GM12878 (cell line): Measurements from ENCODE around the gene ERLEC1. TPM values are rescaled to one million over a fixed set of nuclear protein-coding genes. Genes with fewer than 3 reads are reported as not detected.

Experiments
- ATAC-seq: fragments of 200-7000 bp; cut with Tn5 transposase; 3 replicates; pipeline ENCODE4 v1.9.1; 2020; ENCODE audit warnings: mild to moderate bottlenecking, moderate library complexity
- BruUV-seq: library from RNA; stranded (reverse); fragments of 400-500 nt; replicated peaks from 2 replicates; lab custom pipeline; 2021; lab: Mats Ljungman, UMichigan
- CTCF ChIA-PET: fragments of 300-600 bp; sonication (Branson Sonifier 250); formaldehyde crosslinking; extraction: SDS; loops from one replicate; lab custom pipeline; 2021; ENCODE audit warnings: inconsistent platforms; lab: Yijun Ruan, JAX
- POLR2A ChIA-PET: fragments of 350-600 bp; formaldehyde crosslinking; extraction: SDS; loops from one replicate; lab custom pipeline; 2021; ENCODE audit warnings: inconsistent platforms; lab: Charles Lee
- RAD21 ChIA-PET: fragments of 300-600 bp; sonication (Branson Sonifier 250); formaldehyde crosslinking; loops from one replicate; lab custom pipeline; 2023; ENCODE audit warnings: antibody characterized with exemption; ENCODE audit not compliant: unreplicated experiment; lab: Charles Lee
- SMC1A ChIA-PET: fragments of 300-600 bp; sonication (Branson Sonifier 250); formaldehyde crosslinking; loops from one replicate; lab custom pipeline; 2023; ENCODE audit not compliant: unreplicated experiment, uncharacterized antibody; lab: Charles Lee
- DNase-seq: peaks from one replicate; pipeline ENCODE4 v3.0.0-alpha.2; 2011; ENCODE audit warnings: low read depth, low spot score
- FAIRE-seq: peaks from 3 replicates; lab custom pipeline; 2011; peaks lifted over from hg19 to GRCh38; lab: Jason Lieb, UNC
- H2AFZ ChIP-seq: 2 replicates; pipeline ENCODE4 v1.6.0; 2011; ENCODE audit warnings: low read depth, low read length, control low read depth; ENCODE audit not compliant: control insufficient read depth
- H3K27ac ChIP-seq: 2 replicates; pipeline ENCODE4 v1.5.1; 2011; ENCODE audit warnings: control low read depth; ENCODE audit not compliant: control insufficient read depth, insufficient read depth
- H3K27me3 ChIP-seq, 2 experiments: replicated peaks in 1 of 2; 2 replicates each; pipeline versions ENCODE4 v1.6.0 to v1.6.1; 2011; ENCODE audit warnings: low read length in 1 of 2; ENCODE audit not compliant: control insufficient read depth in 2 of 2, insufficient read depth in 2 of 2
- H3K36me3 ChIP-seq, 2 experiments: 2 replicates each; pipeline ENCODE4 v1.5.1; 2011; ENCODE audit warnings: low read length in 1 of 2; ENCODE audit not compliant: control insufficient read depth in 2 of 2, insufficient read depth in 2 of 2
- H3K4me1 ChIP-seq: 2 replicates; pipeline ENCODE4 v1.6.1; 2011; ENCODE audit warnings: mild to moderate bottlenecking, low read length, moderate library complexity, mixed read lengths; ENCODE audit not compliant: control insufficient read depth, insufficient read depth
- H3K4me2 ChIP-seq: 2 replicates; pipeline ENCODE4 v1.6.0; 2011; ENCODE audit warnings: control low read depth; ENCODE audit not compliant: control insufficient read depth, insufficient read depth
- H3K4me3 ChIP-seq: fragments of 200-600 bp; sonication (generic); 2 replicates; pipeline ENCODE4 v1.5.1; 2016
- H3K79me2 ChIP-seq: 2 replicates; pipeline ENCODE4 v1.6.0; 2011; ENCODE audit warnings: low read length; ENCODE audit not compliant: control insufficient read depth, insufficient read depth
- H3K9ac ChIP-seq: 2 replicates; pipeline ENCODE4 v1.8.0; 2011; ENCODE audit warnings: low read length, control low read depth, mixed read lengths; ENCODE audit not compliant: control insufficient read depth, insufficient read depth
- H3K9me3 ChIP-seq: replicated peaks from 3 replicates; pipeline ENCODE4 v1.5.1; 2011; ENCODE audit warnings: mild to moderate bottlenecking, low read length; ENCODE audit not compliant: control insufficient read depth, insufficient read depth
- H4K20me1 ChIP-seq: 2 replicates; pipeline ENCODE4 v1.6.0; 2011; ENCODE audit not compliant: control insufficient read depth, insufficient read depth
- MLLT1 ChIP-seq: fragments of 450-650 bp; IDR thresholded peaks from 2 replicates; pipeline ENCODE4 v1.6.1; 2016; ENCODE audit warnings: mild to moderate bottlenecking
- NFYA ChIP-seq: IDR thresholded peaks from 2 replicates; pipeline ENCODE4 v1.6.1; 2011; ENCODE audit warnings: low read depth, mild to moderate bottlenecking, low read length, improper control_type of control experiment, borderline replicate concordance
- PAX8 ChIP-seq: fragments of 450-650 bp; IDR thresholded peaks from 2 replicates; pipeline ENCODE4 v1.6.1; 2017; ENCODE audit warnings: mild to moderate bottlenecking, moderate library complexity
- RCOR1 ChIP-seq: conservative IDR thresholded peaks from 2 replicates; pipeline ENCODE4 v1.6.1; 2012; ENCODE audit warnings: low read depth, low read length, improper control_type of control experiment
- SKIL ChIP-seq: fragments of 450-650 bp; IDR thresholded peaks from 2 replicates; pipeline ENCODE4 v1.6.1; 2017; ENCODE audit warnings: mild to moderate bottlenecking, low read depth, inconsistent platforms; ENCODE audit not compliant: poor library complexity, severe bottlenecking
- SPI1 ChIP-seq: IDR thresholded peaks from 2 replicates; pipeline ENCODE4 v1.6.1; 2011; ENCODE audit warnings: low read depth, mild to moderate bottlenecking, low read length, moderate library complexity, borderline replicate concordance; ENCODE audit not compliant: insufficient read depth
- SREBF2 ChIP-seq: IDR thresholded peaks from 2 replicates; pipeline ENCODE4 v1.6.1; 2012; ENCODE audit warnings: mild to moderate bottlenecking, low read length
- WRNIP1 ChIP-seq: IDR thresholded peaks from 2 replicates; pipeline ENCODE4 v1.6.1; 2011; ENCODE audit warnings: low read depth, low read length, improper control_type of control experiment, borderline replicate concordance
- WGBS: methylation state at CpG from one replicate; pipeline ENCODE4 v1.1.6; 2016; ENCODE audit warnings: low lambda C conversion rate; ENCODE audit not compliant: insufficient replicate concordance, insufficient coverage; ENCODE audit errors: missing lambda C conversion rate; 5-methylcytosine and 5-hydroxymethylcytosine counted together
- in situ Hi-C: fragments of 300-500 bp; cut with MboI; formaldehyde crosslinking; loops from 9 replicates; pipeline ENCODE4 v1.14.3; 2018; ENCODE audit warnings: mixed read lengths
- intact Hi-C: fragments of 100-400 bp; cut with micrococcal nuclease; formaldehyde crosslinking; loops from one replicate; pipeline ENCODE4 v1.14.2; 2022; ENCODE audit not compliant: unreplicated experiment
- polyA plus RNA-seq, 11 experiments: library from polyadenylated mRNA; depleted of rRNA in 4 of 11; unstranded in 6 of 11; stranded (reverse) in 5 of 11; fragments of >200 nt; fragmentation: Nextera tagmentation in 4 of 11; fragmentation: Illumina TruSeq in 1 of 11; extraction: Ambion mirVana in 4 of 11; extraction: Trizol in 1 of 11; gene quantifications; 1 replicate in 1 of 11; 2 replicates in 10 of 11; pipeline versions ENCODE4 v1.2.1 to v1.2.3, GENCODE V29; 2011 to 2016; ENCODE audit warnings: inconsistent platforms in 2 of 11, missing spikeins in 2 of 11, low read depth in 1 of 11
- total RNA-seq, 4 experiments: library from RNA; depleted of rRNA in 3 of 4; stranded (reverse); fragments of >200 nt in 3 of 4; fragmentation: Illumina TruSeq in 1 of 4; extraction: Trizol in 1 of 4; gene quantifications; 2 replicates each; pipeline versions ENCODE4 v1.2.1 to v1.2.3, GENCODE V29; 2013 to 2021
- TF ChIP-seq, protein P1 (sequence below): fragments of 450-650 bp; IDR thresholded peaks from 2 replicates; pipeline ENCODE4 v1.6.1; 2016; ENCODE audit warnings: mild to moderate bottlenecking

The ERLEC1 gene
- total and polyA plus RNA-seq, 10 of the 15 experiments (the other 5 are each of a cell fraction or from before 2014, with no cell fraction given) = 14.1 to 52.2 (median 30.0) TPM

DNA sequence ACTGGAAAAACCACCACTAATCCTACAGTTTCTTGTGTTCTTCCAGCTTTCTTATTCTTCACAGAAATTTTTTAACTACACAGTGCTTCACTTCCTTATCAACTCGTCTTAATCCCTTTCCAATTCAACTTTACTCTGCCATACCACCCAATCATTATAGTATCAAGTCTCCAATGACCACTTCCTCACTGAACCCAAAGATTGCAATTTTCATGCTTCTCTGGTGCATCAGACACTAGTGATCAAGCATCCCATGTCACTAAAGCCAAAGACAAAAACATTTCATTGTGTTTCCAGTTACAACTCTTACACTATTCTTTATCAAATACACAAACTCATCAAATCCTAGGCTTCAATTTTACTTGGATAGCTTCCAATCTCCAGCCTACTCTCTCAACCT is 9.7 kb upstream of the ERLEC1 start:
- Histone ChIP-seq H3K27ac (no peak overlapping the region), H3K9me3 (no peaks in the 10 kb centered on the region; the same call in 2 of the 3 replicates), H3K79me2 (peaks cover 27% of the 10 kb centered on the region), H2AFZ (no peak overlapping the region), H4K20me1 (no peaks in the 10 kb centered on the region), H3K27me3 (no peaks in the 10 kb centered on the region), H3K4me3 (no peak overlapping the region), H3K9ac (no peak overlapping the region), H3K4me1 (no peaks in the 10 kb centered on the region), H3K4me2 (no peak overlapping the region), H3K36me3 (peaks cover 0 to 7% of the 10 kb centered on the region in 2 experiments; a peak in 3 of 4 replicates)
- intact Hi-C loops = no loop called here
- WGBS = 0% methylated on average over 1 of the region's 1 CpG
- FAIRE-seq (peak; percentile 68), ATAC-seq (peak; percentile 38), DNase-seq (no peak)
- BruUV-seq = no TSS peak
- ChIA-PET SMC1A (interaction anchor here (0.9 to 1.9 kb wide), 4 partner anchors 9 to 183 kb away, joined by 3 to 6 read pairs (median 4); partner anchors contain the start of gene CHAC2), CTCF (interaction anchor here (0.5 to 2.7 kb wide), 4 partner anchors 9 to 1875 kb away, joined by 3 to 12 read pairs (median 4); partner anchors contain the start of genes ASB3 and CHAC2), RAD21 (interaction anchor here (1.5 kb wide), 1 partner anchor 9 kb away, joined by 3 read pairs; the partner anchor contains the start of genes ASB3 and ERLEC1), POLR2A (interaction anchor here (0.6 to 2.4 kb wide), 3 partner anchors 10 to 1829 kb away, joined by 5 to 15 read pairs (median 7); partner anchors contain the start of gene CHAC2)
- in situ Hi-C loops = no loop called here
- TF ChIP-seq SPI1 (peak; percentile 52; the same call in 1 of the 2 replicates), NFYA (no peak)

GRCh38 chr2:53778536-53779162 is 8.2 kb upstream of the ERLEC1 start:
- H3K79me2 ChIP-seq = peaks cover 40% of the 10 kb centered on the region
- H3K4me2 ChIP-seq = no peak overlapping the region
- no peak overlapping the region for H3K4me3 ChIP-seq
- no TSS peak for BruUV-seq
- ChIA-PET CTCF (no interaction called here), POLR2A (no interaction called here), RAD21 (no interaction called here), SMC1A (interaction anchor here (6.5 kb wide), 1 partner anchor 9 kb away, joined by 44 read pairs; the partner anchor contains the start of gene CHAC2)
- H3K27me3 ChIP-seq = no peaks in the 10 kb centered on the region
- DNase-seq (no peak), FAIRE-seq (no peak), ATAC-seq (no peak)
- peaks cover 0 to 9% of the 10 kb centered on the region in 2 experiments; a peak in 3 of 4 replicates for H3K36me3 ChIP-seq
- H3K9me3 ChIP-seq = no peaks in the 10 kb centered on the region; the same call in 2 of the 3 replicates
- no peaks in the 10 kb centered on the region for H4K20me1 ChIP-seq
- H3K27ac ChIP-seq = no peak overlapping the region
- WGBS = 78% methylated on average over 5 of the region's 5 CpGs
- H3K4me1 ChIP-seq = no peaks in the 10 kb centered on the region
- in situ Hi-C loops = no loop called here
- no peak overlapping the region for H2AFZ ChIP-seq
- no peak overlapping the region for H3K9ac ChIP-seq
- intact Hi-C loops = no loop called here
- no peak for TF ChIP-seq PAX8
- TF ChIP-seq WRNIP1 = no peak
- no peak for TF ChIP-seq MLLT1
- no peak for TF ChIP-seq SREBF2
- no peak for TF ChIP-seq SPI1
- TF ChIP-seq, protein P1, sequence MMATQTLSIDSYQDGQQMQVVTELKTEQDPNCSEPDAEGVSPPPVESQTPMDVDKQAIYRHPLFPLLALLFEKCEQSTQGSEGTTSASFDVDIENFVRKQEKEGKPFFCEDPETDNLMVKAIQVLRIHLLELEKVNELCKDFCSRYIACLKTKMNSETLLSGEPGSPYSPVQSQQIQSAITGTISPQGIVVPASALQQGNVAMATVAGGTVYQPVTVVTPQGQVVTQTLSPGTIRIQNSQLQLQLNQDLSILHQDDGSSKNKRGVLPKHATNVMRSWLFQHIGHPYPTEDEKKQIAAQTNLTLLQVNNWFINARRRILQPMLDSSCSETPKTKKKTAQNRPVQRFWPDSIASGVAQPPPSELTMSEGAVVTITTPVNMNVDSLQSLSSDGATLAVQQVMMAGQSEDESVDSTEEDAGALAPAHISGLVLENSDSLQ = no peak
- TF ChIP-seq SKIL = no peak
- TF ChIP-seq RCOR1 = no peak
